Ishikawa (cell line): ENCODE data around the gene NOL4L.
A peak's percentile ranks its signal among the peaks of the same experiment; 100 is the strongest.

Experiments
- CEBPB ChIP-seq: IDR thresholded peaks from 2 replicates; pipeline ENCODE4 v1.6.1; 2012
- CREB1 ChIP-seq: IDR thresholded peaks from 2 replicates; pipeline ENCODE4 v1.6.1; 2012; ENCODE audit warnings: low read depth
- EGR1 ChIP-seq: IDR thresholded peaks from 2 replicates; pipeline ENCODE4 v1.6.1; 2012
- EP300 ChIP-seq: IDR thresholded peaks from 2 replicates; pipeline ENCODE4 v1.6.1; 2012; ENCODE audit warnings: borderline replicate concordance
- FOXM1 ChIP-seq: IDR thresholded peaks from 2 replicates; pipeline ENCODE4 v1.6.1; 2012; ENCODE audit warnings: low read depth, borderline replicate concordance
- NFIC ChIP-seq: IDR thresholded peaks from 2 replicates; pipeline ENCODE4 v1.6.1; 2012
- RAD21 ChIP-seq: IDR thresholded peaks from 2 replicates; pipeline ENCODE4 v1.6.1; 2012; ENCODE audit warnings: low read depth
- REST ChIP-seq: IDR thresholded peaks from 2 replicates; pipeline ENCODE4 v1.6.1; 2012; ENCODE audit warnings: low read depth, mild to moderate bottlenecking
- TAF1 ChIP-seq: IDR thresholded peaks from 2 replicates; pipeline ENCODE4 v1.6.1; 2012; ENCODE audit warnings: low read depth, mild to moderate bottlenecking
- TCF12 ChIP-seq: IDR thresholded peaks from 2 replicates; pipeline ENCODE4 v1.6.1; 2012; ENCODE audit warnings: low read depth
- TEAD4 ChIP-seq: IDR thresholded peaks from 2 replicates; pipeline ENCODE4 v1.6.1; 2012
- USF1 ChIP-seq: IDR thresholded peaks from 2 replicates; pipeline ENCODE4 v1.6.1; 2012
- YY1 ChIP-seq: IDR thresholded peaks from 2 replicates; pipeline ENCODE4 v1.6.1; 2012; ENCODE audit warnings: low read depth
- ZBTB7A ChIP-seq: IDR thresholded peaks from 2 replicates; pipeline ENCODE4 v1.6.1; 2012; ENCODE audit warnings: low read depth
- TF ChIP-seq, protein P1 (sequence below): IDR thresholded peaks from 2 replicates; pipeline ENCODE4 v1.6.1; 2012

NOL4L gene

DNA sequence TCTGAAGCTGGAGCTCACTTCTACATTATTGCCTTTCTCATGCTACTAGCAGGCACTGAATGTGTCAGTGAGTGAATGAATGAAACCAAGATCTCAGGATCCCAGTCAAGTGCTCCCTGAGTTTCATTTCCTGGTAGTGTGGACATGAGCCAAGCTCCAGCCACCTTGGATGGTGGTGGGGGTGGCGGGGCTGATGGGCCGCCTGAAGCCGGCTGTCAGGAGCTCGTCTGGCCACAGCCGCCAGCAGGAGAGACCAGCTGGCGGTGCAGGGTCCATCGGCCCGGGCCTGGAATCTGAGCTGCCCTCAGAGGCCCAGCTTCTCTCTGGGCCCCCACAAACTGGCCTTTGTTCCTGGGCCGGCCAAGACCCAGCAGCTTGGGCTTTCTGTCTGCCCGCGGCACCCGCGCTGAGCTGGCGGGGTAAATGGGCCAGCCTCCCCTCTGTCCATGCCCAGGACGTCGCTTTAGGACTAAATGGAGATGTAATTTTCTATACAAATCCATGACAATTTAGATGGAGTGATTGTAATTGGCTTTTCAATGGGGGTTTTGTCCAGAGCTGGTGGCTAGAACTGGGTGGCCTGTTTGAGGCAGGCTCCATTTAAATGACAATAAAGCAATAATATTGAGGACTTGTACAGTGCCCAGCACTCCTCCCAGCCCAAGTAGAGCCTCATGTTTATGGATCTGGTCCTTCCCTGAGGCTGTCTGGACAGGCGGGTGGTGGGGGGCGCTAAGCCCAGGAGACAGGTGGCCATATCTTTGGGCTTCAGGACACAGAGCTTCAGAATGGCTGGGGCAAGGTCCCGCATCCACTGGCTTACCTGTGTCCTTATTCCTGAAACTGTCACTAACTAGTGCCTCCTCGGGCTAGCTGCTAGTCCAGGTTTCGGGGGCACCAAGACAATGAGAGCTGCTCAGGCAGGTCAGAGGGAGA is 43.5 kb downstream of the NOL4L start:
- TF ChIP-seq EP300 (no peak), ZBTB7A (no peak), NFIC (no peak), RAD21 (no peak), TAF1 (no peak), CREB1 (no peak), TEAD4 (no peak), EGR1 (no peak), REST (no peak), YY1 (no peak), TCF12 (no peak), FOXM1 (no peak), USF1 (no peak), CEBPB (no peak)
- TF ChIP-seq, protein P1, sequence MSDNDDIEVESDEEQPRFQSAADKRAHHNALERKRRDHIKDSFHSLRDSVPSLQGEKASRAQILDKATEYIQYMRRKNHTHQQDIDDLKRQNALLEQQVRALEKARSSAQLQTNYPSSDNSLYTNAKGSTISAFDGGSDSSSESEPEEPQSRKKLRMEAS, result no peak

- TF ChIP-seq, protein P1, result no peak
- no peak for TF ChIP-seq NFIC
Measured at GRCh38 chr20:32539817-32540675, 45.1 kb downstream of the NOL4L start.

- 0 out of 2 replicates have a peak, but pooled peaks have one; percentile 37 for TF ChIP-seq USF1
- no peak for TF ChIP-seq TCF12
Measured at GRCh38 chr20:32539026-32539816, 45.9 kb downstream of the NOL4L start.

GRCh38 chr20:32538526-32538939 is 46.6 kb downstream of the NOL4L start:
- TF ChIP-seq USF1 (no peak), NFIC (no peak), EP300 (no peak), YY1 (no peak), TEAD4 (no peak), REST (no peak), ZBTB7A (no peak), TCF12 (no peak), RAD21 (no peak), CREB1 (no peak), TAF1 (no peak), FOXM1 (no peak)
- TF ChIP-seq, protein P1, result no peak
